Renal cortical epithelial cell (primary cell): ENCODE data around the gene RTRAF. TPM values are rescaled to one million over a fixed set of nuclear protein-coding genes. Genes with fewer than 3 reads are reported as not detected.
A peak's percentile ranks its signal among the peaks of the same experiment; 100 is the strongest.

ENCODE experiments used
- DNase-seq: peaks from one replicate; pipeline ENCODE4 v3.0.0-alpha.2; 2011; ENCODE audit warnings: low read depth
- total RNA-seq: library from RNA; depleted of rRNA; stranded (reverse); fragments of >200 nt; gene quantifications from 2 replicates; pipeline ENCODE4 v1.2.3, GENCODE V29; 2014

Gene RTRAF
- total RNA-seq, 1 donor from 2014 or later = 65.1 TPM

DNA sequence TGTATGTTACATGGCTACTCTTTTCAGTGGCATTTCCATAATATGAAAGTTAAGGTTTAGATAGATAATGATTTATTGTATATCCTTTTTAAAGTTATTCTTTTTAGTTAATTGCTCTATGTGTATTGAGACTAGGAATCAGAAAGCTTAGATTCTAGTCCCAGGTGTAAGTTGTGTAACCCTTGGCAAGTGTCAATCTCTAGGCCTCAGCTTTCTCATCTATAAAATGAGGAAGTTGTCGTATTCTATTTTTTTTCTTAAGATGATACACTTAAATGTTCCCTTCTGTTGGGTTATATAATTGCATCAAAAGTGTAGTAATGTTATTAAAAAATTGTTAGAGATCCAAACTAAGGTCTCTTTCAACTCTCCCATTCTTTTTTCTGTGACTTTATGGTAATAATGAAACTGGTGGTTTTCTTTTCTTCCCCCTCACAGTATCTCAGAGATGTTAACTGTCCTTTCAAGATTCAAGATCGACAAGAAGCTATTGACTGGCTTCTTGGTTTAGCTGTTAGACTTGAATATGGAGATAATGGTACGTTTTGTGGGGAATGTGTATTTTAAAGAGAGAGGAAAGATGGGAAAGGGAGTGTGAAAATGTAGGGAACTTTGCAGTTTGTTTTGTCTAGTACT, 4.1 kb downstream of the RTRAF start:
- DNase-seq = no peak

DNA sequence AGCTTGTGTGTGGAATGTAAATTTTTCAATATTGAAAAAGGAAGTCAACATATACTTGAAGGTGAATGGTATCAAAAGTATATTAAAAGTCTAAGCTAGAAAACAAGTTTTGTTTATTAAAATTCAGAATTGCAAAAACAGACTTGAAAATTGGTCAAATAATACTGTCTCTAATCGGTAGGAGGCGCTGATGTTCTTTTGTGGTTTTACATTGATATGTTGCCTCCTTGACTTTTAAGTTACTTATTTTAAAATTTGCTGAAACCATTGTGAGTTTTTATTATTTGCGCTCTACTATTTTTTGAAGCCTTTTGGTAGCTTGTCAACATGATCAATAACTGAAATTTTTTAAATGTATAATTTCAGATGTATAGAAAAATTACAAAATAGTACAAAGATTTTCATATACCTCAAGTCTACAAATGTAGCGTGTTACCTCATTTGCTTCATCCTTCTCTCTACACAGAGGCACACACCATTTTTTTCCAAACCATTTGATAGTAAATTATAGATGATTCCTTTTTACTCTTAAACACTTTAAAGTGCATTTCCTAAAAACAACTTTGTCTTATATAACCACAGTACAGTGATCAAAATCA, 6.9 kb downstream of the RTRAF start:
- DNase-seq = peak; percentile 59

DNA sequence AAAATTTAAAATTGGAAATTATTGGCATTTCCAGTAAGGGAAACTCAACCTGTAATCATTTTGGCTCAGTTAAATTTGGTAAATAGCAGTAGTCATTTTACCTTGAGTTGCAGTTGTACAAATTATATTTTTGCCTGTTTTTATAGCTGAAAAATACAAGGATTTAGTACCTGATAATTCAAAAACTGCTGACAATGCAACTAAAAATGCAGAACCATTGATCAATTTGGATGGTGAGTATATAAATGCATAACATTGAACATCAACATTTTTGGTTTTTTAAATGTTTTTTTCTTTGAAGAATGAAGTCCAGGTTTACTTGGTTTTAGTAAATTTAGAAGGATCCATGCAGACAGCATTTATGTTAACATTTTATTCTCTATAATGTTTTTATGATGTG, 9.0 kb downstream of the RTRAF start:
- no peak for DNase-seq

DNA sequence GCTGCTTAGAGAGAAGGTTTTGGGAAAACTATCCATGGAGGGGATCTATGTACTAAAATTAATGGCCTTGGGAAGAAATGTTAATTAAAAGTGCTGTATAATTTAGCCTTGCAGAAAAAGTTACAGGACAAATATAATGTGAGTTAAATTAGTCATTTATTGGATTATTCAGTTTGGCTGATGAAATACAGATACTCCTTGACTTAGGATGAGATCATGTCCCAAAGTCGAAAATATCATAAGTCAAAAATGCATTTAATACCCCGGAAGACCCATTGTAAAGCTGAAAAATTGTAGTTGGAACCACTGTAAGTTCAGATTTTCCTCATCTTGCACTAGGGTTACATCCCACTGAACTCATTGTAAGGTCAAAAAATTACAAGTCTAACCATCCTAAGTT, 9.7 kb downstream of the RTRAF start:
- no peak for DNase-seq

DNA sequence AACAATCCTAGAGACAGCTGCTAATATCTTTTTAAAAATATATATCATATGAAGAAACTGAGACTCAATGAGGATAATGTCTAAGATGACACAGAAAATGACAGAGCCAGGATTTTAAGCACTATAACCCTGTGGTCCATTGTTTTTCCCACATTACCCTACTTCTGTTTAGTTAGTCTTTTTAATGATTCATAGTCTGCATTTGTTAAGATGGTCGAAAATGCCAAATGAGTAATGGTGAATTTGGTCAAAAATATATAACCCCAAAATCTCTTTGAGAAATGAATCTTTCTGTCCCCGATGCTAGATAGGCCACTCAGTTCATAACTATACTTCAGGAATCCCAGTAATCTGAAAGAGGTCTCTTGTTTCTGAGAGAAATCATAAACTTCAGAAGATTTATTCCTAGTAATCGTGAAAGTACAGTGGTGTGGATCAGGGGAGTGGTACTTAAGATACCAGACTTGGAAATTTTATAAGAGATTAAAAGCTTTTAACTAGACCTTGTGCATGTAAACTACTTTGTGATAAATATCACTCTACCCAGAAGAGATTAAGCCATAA, 10.8 kb downstream of the RTRAF start:
- DNase-seq = no peak

DNA sequence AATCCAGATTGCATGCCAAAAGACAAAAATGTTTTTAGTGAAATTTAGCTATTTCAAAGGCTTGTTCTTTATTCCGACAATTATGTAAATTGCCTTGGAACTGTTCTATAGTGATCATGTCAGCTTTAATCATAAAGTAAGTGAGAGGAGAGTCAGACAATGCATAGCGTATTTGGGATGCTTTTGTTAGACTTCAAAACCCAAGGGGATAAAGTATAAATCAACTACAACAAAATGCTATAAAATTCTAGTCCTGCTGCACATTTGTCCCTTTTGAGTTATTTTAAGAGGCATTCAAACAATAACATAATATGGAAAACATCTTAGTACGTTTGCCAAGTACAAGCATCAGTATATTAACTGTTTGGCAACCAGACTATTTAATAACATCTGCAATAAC, 11.3 kb downstream of the RTRAF start:
- no peak for DNase-seq

DNA sequence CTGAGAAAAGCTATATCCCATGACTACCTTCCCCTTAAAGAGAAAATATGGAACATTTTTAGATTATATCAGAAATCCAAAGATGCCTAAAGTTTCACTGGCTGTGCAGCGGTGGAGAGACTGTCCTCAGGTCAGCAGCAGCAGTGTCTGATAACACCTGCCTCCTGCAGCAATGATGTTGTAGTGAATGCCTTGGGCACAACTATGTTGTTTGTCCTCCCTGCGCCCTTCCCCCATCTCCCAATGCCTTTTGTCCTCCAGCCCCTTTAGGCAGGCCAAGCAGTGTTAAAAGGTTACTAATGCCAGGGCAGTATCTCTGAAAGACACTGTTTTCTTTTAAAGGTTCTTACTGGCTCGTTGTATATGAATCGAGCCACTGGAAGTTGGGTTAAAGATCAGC, 13.2 kb downstream of the RTRAF start:
- no peak for DNase-seq

DNA sequence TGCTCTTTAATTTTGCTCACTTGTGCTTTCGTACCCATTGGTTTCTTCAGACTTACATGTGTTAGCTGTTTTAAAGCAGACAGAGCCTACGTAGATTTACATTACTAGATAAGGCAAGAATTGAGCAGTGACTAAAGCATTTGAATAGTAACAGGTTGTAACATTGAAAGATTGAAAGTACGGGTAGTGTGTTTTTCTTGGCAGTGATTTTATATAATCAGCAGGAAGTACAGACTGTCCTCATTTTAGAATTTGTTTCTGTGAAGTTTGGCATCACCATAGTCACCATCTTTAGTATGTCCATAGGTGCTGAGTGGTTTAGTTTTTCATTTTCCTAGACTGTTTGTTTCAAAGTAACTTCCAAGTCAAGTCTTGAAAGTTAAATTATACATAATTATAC, 14.0 kb downstream of the RTRAF start:
- no peak for DNase-seq

DNA sequence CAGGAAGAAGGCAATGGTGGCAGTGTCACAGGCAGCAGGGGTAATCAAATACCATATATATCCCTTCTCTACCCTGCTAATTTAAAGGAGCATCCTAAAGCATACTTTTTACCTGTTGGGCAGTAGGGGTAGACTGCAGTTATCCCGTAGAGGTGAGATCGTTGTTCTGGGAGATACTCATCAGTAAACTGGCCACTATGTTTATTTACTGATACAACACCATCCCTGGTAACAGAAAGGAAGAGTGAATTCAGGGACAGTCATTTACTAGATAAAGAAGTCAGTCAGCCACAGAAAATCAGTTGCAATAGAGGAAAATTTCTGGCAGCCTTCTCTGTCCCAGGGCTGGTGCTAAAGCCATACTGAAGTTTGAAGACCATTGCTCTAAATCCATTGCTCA, 16.3 kb downstream of the RTRAF start:
- DNase-seq = no peak

DNA sequence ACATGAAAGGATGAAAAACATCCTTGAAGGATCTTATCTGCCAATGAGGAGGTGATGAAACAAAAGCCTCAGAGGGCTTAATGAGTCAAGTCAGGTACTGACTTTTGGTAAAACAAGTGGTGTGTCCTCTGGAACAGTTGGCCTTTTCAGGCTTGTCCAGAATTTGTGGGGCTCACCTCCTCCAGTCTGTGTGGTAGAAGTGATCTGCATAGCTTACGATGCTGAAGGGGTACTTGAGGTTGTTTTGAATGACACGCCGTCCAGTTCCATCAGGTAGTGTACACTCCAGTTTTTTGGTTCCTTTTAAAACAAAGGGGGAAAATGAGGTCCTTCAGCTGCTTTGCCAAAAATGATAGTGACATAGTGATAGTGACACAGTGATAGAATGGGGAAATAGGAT, 17.0 kb downstream of the RTRAF start:
- no peak for DNase-seq

DNA sequence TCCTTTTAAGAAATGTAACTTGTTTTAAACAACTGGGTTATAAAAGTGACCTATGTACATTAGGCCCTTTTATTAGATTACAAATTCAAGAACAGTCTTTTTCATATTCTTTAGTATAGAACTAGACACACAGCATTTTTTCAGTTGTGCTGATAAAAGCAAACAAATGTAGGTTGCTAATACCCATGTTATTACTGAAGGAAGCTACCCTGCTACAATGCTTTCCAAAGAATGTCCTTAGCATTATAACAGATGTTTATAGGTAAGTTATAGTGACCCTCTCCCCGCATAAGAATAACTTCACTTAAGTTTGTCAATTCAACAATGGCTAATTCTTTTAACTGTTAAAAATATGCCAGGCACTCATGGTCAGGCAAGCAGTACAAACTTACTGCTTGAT, 17.9 kb downstream of the RTRAF start:
- DNase-seq = no peak

DNA sequence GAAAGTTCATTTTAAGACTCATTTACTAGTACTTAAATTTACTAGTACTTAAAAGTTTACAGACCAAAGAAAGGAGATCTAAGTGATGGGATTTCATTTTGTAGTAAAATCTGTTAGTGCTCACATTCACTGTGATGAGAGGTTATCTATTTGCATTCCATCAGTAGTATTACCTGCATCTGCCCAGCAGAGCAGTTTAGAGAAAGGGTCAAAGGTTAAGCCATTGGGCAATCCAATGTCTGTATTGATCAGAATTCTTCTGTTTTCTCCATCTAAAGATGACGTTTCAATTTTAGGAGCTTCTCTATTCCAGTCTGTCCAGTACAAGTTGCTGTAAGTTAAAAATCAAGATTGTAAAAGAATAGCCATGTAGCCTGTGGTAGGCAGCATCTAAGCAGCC, 18.3 kb downstream of the RTRAF start:
- no peak for DNase-seq

DNA sequence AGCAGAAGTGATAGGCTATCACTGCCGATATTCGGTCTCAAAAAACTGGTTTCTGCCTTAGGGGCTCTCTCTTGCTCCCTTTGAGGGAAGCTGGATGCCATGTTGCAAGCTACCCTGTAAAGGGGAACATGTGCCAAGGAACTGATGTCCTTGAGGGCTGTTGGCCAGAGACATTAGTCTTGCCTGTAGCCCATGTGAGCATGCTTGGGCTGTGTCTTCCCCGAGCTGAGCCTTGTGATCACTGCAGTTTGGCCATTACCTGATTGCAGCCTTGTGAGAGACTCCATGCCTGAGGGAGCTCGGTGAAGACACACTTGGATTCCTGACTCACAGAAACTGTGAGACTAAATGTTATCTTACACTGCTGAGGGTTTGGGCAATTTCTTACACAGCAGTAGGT, 18.8 kb downstream of the RTRAF start:
- DNase-seq = no peak

DNA sequence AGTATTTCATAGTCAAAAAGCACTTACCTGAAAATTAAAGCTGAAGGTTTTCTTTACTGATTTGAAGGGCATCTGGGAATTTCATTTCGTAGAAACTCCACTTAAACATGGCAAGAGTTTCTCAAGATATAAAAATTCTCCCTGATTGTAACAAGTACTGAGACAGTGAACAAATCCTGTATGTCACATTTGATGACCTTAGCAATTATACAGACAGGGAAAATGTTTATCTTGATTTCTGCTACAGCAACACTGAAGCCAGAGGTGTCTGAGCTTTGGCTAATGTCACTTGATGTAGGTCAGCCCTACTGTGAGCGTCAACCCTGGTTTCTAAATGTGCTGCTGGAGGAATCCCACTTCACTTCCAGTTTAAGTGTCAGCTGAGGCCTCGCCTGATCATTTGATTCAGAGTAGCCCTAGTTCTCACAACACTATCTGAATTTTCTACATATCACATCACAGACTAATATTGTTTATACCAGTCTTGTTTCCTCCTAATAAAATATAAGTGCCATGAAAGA, 20.9 kb downstream of the RTRAF start:
- no peak for DNase-seq

DNA sequence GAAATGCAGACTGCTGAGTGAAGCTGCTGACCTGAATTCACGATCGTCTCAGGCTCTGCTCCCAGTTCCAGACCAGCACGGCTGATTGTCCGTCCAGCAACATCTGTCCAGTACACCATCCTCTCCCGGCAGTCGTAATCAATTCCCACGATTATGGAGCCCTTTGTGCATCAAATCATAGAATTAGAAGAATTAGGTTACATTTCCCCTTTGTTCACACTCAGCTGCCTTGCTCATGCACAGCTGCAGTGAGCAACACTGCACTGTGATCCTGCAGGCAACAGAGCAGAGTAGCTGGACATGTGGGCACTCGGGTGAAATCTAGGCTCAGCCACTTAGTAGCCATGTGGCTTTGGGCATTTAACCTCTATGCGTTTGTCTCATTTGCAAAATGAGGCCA, 22.2 kb downstream of the RTRAF start:
- DNase-seq = no peak

DNA sequence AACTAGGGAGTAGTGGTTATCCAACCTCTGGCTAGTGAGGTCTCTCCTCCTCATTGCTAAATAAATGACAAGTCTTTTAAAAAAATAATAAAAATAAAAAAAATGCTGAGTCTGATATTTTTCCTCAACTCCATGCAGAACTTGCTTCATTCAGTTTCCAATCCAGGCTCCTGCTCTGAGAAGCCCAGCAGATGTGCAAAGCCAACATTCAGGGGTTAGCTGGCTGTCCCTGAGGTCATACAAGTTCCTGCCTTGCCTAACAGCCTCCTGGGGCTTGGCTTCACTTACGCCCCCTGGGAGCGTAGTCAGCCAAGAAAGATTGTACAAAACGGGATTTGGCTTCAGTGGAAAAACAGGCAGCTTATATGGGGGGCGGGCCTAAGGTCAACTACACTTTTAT, 23.3 kb downstream of the RTRAF start:
- DNase-seq = no peak

DNA sequence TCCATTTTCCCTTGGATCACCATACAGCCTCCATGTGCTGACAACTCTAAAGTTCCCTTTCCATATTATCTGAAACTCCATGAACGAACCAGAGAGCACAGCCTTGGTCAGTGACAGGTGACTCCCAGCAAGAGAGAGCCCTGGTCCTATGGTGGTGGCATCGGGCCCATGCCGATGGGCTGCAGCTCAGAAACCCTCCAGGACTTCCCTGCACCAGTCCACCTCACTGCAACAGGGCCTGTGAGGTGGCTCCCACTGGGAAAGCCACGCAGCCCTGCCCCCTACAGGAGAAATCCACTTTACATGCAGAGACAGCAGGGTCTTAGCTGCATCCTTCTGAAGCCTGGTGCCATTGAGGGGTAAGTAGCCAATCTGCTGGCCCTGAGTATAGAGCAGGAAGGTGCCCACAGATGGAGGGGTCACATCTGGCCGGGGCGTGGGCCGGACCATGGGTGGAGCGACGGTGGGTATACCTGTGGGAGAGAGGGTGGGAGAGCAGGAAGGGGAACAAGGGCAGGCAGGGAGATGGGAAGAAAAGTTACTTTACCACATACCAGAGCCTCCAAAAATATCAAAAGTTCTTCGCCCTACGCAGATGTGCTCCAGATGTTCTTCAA, 24.7 kb downstream of the RTRAF start:
- no peak for DNase-seq

DNA sequence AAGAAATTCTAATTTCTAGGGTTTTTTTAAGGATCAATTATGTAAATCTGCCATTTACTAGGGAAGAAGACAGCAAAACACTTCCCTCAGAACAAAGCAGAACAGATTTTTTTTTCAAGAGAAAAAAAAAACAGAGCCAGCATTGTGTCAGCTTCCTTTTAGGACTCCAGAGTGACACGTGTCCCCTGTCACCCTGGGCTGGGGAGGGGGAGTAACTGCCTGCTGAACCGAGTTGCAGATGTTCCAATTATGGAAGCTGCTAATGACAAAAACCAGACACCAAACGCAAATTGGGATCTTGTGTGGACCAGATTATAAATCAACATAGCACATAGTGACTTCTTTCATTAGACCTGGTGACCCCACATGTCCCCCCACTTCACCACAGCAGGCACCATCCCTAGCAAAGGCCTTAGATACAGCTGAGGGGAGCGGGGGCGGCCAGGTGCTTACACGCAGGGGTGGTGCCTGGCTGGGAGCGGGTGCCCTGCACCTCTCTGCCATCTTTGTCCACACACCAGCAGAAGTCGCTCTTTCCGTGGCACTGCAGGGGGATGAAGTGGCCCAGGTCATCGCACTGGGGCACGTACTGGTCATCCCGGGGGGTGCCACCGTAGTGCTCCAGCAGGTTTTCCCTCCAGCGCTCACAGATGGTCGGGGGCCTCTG, 25.4 kb downstream of the RTRAF start:
- no peak for DNase-seq

DNA sequence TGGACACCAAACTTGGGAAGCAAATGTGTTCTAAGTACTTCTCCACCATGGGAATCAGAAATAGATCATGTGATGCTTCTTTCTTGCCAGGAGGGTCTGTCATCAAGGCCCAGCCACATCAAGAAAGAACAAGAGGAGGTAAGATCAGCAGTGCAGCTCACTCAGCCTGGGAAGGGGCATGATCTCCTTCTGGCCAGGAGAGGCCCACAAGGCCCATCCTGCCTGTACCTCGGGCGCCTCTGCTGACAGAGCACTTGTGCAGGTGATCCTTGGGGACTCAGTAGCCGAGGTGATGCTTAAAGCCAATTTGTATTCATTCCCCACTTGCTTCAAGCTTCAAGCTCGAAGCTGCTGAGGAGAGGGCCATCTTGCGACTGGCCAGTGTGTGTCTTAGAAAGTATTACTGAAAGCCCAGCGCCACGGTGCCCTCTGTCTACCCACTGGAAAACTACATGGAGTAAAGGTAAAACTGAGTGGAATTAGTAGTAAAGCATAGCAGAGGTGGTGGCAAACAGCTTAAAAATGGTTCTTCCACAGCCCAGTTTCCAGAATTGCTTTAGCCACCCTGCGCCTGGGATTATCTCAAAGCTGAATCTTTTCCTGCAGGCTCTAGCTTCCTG, 26.2 kb downstream of the RTRAF start:
- DNase-seq = peak; percentile 13

DNA sequence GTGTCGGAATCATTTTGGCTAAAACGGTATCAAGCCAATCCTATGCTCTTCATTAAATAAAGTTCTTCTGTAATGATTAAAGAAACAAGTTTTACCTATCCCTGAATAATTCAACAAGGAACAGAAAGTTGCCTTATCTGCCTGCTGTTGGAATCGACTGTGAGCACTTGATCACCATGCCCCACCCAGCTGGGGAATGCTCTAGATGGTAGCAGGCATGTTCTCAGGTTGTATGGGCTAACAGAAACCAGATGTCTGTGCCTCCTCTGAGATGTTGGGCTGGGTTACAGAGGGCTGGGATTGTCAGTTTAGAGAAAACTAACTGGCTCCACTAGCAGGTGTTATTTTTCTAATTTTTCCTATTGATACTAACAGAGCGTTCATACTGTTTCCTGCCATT, 28.9 kb downstream of the RTRAF start:
- DNase-seq = peak; percentile 10

DNA sequence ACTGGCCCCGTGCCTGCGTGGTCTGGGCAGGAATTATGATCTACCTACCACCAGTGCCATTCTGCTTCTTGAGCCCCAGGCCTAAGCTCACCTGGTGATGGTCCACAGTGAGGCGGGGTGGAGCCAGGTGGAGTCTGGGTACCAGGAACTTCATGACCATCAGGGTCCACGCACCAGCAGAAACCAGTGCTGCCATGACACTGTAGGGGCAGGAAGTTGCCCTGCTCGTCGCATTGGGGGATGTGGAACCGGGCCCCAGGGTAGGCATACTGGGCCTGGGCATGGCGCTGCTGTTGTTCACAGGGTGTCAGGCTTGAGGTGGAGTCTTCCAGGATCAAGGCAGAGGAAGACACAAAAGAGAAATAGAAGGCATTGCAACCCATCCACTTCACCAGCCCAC, 29.6 kb downstream of the RTRAF start:
- DNase-seq = no peak

DNA sequence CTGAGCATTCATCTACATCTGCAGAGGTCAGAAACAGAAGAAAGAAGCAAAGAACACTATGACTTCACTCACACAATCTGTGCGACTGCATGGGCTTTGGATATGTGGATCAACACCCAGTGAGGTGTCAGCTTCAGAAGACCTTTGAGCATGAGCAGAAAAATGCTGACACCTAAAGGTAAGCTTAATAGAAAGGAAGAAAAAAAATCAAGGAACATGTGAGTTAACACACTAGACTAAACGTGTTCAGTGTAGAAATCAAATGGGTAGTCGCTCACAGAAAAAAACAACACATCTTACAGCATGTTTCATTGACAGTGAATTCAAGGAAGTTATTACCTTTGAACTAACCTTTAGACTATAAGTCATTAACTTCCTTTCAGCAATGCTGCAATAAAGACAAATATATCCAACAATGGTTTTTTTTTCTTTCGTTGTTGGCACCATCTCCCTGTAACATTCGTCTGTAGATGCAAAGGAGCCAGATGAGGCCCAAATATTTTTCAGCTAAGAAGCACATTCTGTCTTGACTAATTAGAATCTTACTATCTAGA, 30.9 kb downstream of the RTRAF start:
- no peak for DNase-seq
